Uterus (tissue), 2 donors: ENCODE data around the gene SACM1L.

Experiments used
- POLR2A ChIP-seq, 2 donors: fragments of 450-650 bp; IDR thresholded peaks; one replicate each; pipeline ENCODE4 v1.6.1; 2016; ENCODE audit warnings: antibody characterized with exemption in 2 of 2, mild to moderate bottlenecking in 1 of 2, moderate library complexity in 1 of 2
- TF ChIP-seq, protein P1 (sequence below), 4 experiments: fragments of 200-600 bp in 2 of 4; fragments of 450-650 bp in 2 of 4; sonication (generic) in 2 of 4; IDR thresholded peaks; one replicate each; pipeline ENCODE4 v1.5.1; 2016 to 2019; ENCODE audit warnings: antibody characterized with exemption in 4 of 4, mild to moderate bottlenecking in 2 of 4, moderate library complexity in 1 of 4

DNA sequence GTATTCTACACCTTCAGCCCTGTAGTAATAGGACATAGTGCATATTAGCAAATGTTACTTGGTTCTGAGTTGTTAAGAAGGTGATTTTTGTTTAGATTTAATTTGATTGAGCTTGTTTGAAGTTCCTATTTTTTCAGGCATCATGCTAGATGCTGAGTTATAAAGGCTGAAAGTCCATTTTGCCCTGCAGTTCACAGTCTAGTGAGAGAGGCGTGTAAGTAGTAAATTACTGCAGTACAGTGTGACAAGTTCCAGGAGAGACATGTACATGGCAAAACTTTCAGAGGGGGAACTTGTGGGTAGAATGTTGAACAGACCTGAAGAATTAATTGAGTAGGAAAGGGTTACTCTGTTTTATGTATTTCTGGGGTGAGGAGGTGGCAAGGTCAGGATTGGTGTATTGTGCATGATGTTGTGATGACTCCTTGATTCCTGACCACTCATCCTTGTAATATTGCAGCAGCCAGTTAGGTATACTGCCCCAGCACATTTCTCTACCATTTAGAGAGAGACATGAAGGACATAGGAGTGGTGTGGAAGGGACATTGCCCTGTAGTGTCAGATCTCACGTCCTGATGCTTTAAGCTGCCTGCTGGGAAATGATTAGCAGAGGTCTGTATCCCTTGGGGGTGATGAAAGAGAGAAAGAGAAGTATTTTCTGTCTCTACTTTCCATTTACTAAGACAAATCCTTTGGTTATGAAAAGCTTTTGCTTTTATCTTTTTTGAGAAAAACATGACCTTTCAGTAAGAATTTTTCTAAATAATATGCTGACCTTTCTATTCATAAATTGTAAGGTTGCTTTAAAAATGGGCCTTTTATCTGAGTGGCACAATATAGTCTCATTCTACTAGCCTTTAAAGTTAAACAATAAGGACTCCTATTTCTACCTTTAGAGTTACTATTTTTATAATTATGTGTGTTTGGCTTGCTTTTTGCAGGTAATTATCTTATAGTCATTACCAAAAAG, 16.9 kb downstream of the SACM1L start:
- TF ChIP-seq POLR2A (IDR thresholded peaks at IDR 0.05): no peak
- TF ChIP-seq, protein P1, sequence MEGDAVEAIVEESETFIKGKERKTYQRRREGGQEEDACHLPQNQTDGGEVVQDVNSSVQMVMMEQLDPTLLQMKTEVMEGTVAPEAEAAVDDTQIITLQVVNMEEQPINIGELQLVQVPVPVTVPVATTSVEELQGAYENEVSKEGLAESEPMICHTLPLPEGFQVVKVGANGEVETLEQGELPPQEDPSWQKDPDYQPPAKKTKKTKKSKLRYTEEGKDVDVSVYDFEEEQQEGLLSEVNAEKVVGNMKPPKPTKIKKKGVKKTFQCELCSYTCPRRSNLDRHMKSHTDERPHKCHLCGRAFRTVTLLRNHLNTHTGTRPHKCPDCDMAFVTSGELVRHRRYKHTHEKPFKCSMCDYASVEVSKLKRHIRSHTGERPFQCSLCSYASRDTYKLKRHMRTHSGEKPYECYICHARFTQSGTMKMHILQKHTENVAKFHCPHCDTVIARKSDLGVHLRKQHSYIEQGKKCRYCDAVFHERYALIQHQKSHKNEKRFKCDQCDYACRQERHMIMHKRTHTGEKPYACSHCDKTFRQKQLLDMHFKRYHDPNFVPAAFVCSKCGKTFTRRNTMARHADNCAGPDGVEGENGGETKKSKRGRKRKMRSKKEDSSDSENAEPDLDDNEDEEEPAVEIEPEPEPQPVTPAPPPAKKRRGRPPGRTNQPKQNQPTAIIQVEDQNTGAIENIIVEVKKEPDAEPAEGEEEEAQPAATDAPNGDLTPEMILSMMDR (IDR thresholded peaks at IDR 0.05): no peak
